OCI-LY7 (cell line): ENCODE measurements around the gene GRK3.

Experiments
- EZH2phosphoT487 ChIP-seq: fragments of 200-600 bp; sonication (generic); IDR thresholded peaks from 2 replicates; pipeline ENCODE4 v1.6.1; 2018; ENCODE audit warnings: low read depth, borderline replicate concordance, mild to moderate bottlenecking, mixed run types, antibody characterized with exemption, low read length, moderate library complexity, mixed read lengths
- TF ChIP-seq, protein P1 (sequence below): fragments of 200-600 bp; sonication (generic); conservative IDR thresholded peaks from 2 replicates; pipeline ENCODE4 v1.5.1; 2014; ENCODE audit warnings: mild to moderate bottlenecking, antibody characterized with exemption, low read length, moderate library complexity, mixed read lengths

DNA sequence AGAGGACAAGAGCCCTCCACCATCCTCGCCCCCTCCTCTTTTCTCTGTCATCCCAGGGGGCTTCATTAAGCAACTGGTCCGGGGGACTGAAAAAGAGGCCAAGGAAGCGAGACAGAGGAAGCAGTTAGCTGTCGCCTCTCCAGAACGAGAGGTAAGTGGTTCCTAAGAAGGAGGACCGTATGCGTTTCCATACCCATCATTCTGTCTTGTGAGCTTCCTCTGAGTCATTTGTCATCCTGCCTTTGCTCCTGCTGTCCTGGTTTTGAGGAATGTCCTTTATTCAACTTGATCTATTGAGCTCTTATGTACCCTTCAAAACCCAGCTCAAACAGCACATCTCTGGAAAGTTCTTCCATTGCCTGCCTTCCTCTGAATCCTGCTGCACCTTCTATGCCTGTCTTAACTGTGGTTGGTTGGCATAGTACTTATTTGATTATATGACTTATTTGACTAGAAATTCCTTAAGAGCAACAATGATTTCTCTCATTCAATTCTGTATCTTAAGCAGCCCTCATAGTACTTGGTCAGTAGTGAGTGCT is 198.8 kb downstream of the GRK3 start:
- TF ChIP-seq, protein P1, sequence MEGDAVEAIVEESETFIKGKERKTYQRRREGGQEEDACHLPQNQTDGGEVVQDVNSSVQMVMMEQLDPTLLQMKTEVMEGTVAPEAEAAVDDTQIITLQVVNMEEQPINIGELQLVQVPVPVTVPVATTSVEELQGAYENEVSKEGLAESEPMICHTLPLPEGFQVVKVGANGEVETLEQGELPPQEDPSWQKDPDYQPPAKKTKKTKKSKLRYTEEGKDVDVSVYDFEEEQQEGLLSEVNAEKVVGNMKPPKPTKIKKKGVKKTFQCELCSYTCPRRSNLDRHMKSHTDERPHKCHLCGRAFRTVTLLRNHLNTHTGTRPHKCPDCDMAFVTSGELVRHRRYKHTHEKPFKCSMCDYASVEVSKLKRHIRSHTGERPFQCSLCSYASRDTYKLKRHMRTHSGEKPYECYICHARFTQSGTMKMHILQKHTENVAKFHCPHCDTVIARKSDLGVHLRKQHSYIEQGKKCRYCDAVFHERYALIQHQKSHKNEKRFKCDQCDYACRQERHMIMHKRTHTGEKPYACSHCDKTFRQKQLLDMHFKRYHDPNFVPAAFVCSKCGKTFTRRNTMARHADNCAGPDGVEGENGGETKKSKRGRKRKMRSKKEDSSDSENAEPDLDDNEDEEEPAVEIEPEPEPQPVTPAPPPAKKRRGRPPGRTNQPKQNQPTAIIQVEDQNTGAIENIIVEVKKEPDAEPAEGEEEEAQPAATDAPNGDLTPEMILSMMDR: no peak
- no peak for TF ChIP-seq EZH2phosphoT487
